ENCODE measurements around the gene ADARB2.

- TF ChIP-seq SPI1 (IDR thresholded peaks at IDR 0.05; ENCODE audit: low read depth, low read length) (no peak), POLR2AphosphoS5 (IDR thresholded peaks at IDR 0.05; ENCODE audit: low read depth, low read length) (no peak), POLR2A (IDR thresholded peaks at IDR 0.05; ENCODE audit: low read depth, low read length) (no peak), TAF1 (IDR thresholded peaks at IDR 0.05; ENCODE audit: low read depth, low read length) (no peak), POU2F2 (IDR thresholded peaks at IDR 0.05; ENCODE audit: low read depth, low read length) (no peak)
These were observed 3.6 kb downstream of the ADARB2 start for GRCh38 chr10:1733720-1734119.
